ENCODE measurements around the gene MRFAP1L1.

The MRFAP1L1 gene

DNA sequence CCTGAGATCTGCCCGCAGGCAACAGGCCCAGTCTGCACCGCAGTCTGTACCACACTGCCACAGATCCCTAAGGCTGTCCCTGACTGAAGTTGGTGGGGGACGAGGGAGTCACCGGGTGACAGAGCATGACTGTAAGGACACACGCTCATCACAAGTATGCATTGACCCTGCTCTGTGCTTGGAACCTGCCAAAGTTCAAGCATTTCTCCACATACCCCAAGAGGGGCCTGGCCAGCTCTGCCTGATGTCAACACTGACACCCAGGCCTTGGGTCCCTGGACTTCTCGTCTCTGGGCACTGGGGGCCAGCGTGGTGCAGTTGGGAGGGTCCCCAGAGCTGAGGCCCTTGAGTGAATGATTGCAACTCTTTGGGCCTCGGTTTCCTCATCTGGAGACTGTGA, 14.2 kb upstream of the MRFAP1L1 start:
- CTCF ChIA-PET, result interaction anchor here (1.4 to 4.6 kb wide), 2 partner anchors 150 to 347 kb away, joined by 4 to 42 read pairs; no protein-coding TSS in a partner anchor
- TF ChIP-seq, protein P1, sequence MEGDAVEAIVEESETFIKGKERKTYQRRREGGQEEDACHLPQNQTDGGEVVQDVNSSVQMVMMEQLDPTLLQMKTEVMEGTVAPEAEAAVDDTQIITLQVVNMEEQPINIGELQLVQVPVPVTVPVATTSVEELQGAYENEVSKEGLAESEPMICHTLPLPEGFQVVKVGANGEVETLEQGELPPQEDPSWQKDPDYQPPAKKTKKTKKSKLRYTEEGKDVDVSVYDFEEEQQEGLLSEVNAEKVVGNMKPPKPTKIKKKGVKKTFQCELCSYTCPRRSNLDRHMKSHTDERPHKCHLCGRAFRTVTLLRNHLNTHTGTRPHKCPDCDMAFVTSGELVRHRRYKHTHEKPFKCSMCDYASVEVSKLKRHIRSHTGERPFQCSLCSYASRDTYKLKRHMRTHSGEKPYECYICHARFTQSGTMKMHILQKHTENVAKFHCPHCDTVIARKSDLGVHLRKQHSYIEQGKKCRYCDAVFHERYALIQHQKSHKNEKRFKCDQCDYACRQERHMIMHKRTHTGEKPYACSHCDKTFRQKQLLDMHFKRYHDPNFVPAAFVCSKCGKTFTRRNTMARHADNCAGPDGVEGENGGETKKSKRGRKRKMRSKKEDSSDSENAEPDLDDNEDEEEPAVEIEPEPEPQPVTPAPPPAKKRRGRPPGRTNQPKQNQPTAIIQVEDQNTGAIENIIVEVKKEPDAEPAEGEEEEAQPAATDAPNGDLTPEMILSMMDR (IDR thresholded peaks at IDR 0.05; ENCODE audit: control extremely low read depth, extremely low read depth, low read depth, missing control alignments), result no peak
- POLR2A ChIA-PET, result no interaction called here
- DNase-seq (ENCODE audit: extremely low spot score), result no peak

DNA sequence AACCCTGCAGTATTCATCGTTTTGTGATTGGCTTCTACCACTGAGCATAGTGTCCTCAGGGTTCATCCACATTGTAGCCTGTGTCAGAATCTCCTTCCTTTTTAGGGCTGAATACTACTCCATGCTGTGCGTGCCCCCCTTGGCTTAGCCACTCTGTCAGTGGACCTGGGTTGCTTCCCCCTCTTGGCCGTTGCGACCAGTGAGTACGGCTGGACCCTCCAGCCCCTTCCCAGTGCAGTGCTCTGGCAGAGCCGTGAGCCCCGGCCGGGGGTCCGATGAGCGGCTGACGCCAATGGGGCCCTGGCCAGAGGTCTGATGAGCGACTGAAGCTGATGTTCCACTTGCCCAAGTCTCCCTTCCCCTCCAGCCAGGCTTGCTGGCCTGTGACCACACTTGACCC, 13.2 kb upstream of the MRFAP1L1 start:
- TF ChIP-seq, protein P1 (IDR thresholded peaks at IDR 0.05; ENCODE audit: control extremely low read depth, extremely low read depth, low read depth, missing control alignments), result no peak
- ChIA-PET POLR2A (no interaction called here), CTCF (interaction anchor here (4.6 kb wide), 1 partner anchor 151 kb away, joined by 42 read pairs; no protein-coding TSS in a partner anchor)
- no peak for DNase-seq (ENCODE audit: extremely low spot score)

DNA sequence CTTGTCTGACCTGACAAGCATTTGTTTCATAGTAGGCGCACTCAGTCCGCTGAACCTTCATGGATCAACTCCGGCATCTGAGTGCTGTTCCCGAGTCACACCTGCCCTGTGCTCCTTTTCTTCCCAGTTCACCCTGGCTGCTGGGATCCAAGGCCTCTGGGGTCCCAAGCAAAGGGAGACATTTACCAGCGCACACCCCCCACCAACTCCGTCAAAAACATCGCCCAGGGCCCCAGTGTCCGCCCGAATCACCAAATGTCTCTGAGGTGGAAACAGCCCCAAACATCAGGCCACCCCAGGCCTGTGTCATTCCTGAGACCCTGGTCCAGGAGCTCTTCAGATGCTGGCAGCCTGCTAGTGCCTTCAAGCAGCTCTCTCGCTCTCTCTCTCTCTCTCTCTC, 11.5 kb upstream of the MRFAP1L1 start:
- no peak for DNase-seq (ENCODE audit: extremely low spot score)
- TF ChIP-seq, protein P1 (IDR thresholded peaks at IDR 0.05; ENCODE audit: control extremely low read depth, extremely low read depth, low read depth, missing control alignments), result no peak
- ChIA-PET POLR2A (no interaction called here), CTCF (interaction anchor here (1.0 to 6.1 kb wide), 11 partner anchors 10 to 348 kb away, joined by 3 to 190 read pairs (median 10); partner anchors contain the start of gene GRPEL1)

DNA sequence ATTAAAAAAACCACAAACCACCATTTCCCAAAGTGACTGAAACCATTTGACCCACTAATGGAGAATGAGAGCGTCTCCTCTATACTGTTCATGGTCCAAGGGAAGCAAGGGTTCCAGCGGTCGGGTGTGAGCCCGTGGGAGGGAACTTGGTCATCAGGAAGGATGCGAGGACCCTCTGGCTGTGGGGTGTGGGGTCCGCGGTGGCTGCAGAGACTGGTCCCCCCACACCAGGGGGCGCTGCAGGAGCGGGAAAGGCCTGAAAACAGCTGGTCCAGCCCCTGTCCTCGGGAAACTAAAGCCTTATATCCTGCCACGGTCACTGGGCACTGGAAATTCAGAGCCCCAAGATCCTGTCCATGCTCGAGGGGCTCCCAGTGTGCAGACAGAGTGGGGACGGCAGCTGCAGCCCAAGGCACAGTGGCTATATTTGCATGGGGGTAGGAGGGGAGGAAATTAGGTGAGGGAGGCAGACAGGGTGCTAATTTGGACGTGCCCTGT, 10.6 kb upstream of the MRFAP1L1 start:
- CTCF ChIA-PET, result interaction anchor here (0.6 to 6.1 kb wide), 42 partner anchors 9 to 465 kb away, joined by 3 to 190 read pairs (median 4); partner anchors contain the start of genes GRPEL1, MRFAP1, MRFAP1L1 and TBC1D14
- TF ChIP-seq, protein P1 (IDR thresholded peaks at IDR 0.05; ENCODE audit: control extremely low read depth, extremely low read depth, low read depth, missing control alignments), result peak; percentile 96
- peak; percentile 88 for DNase-seq (ENCODE audit: extremely low spot score)
- POLR2A ChIA-PET, result interaction anchor here (0.6 kb wide), 1 partner anchor 364 kb away, joined by 5 read pairs; no protein-coding TSS in a partner anchor

DNA sequence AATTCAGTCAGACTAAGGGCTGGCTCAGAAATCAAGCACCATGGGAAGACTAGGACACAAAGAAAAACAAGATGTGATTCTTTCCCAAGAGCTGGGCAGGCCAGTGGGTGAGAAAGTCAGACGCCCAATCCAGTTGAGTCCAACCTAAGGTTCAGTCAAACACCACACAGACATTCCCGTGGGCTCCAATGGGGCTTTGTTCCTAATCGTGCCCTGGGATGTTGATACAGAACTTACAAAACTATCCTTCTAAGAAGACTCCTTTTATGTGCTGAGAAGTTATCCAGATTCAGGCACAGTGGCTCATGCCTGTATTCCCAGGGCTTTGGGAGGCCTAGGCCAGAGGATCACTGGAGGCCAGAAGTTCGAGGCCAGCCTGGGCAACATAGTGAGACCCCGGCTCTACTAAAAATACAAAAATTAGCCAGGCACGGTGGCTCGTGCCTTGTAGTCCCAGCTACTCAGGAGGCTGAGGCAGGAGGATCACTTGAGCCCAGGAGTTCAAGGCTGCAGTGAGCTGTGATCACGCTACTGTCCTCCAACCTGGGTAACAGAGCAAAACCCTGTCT, 10.0 kb upstream of the MRFAP1L1 start:
- ChIA-PET CTCF (interaction anchor here (0.6 to 6.1 kb wide), 28 partner anchors 9 to 466 kb away, joined by 3 to 190 read pairs (median 5); partner anchors contain the start of genes GRPEL1, MRFAP1, MRFAP1L1 and TBC1D14), POLR2A (no interaction called here)
- TF ChIP-seq, protein P1 (IDR thresholded peaks at IDR 0.05; ENCODE audit: control extremely low read depth, extremely low read depth, low read depth, missing control alignments), result no peak
- DNase-seq (ENCODE audit: extremely low spot score), result no peak

DNA sequence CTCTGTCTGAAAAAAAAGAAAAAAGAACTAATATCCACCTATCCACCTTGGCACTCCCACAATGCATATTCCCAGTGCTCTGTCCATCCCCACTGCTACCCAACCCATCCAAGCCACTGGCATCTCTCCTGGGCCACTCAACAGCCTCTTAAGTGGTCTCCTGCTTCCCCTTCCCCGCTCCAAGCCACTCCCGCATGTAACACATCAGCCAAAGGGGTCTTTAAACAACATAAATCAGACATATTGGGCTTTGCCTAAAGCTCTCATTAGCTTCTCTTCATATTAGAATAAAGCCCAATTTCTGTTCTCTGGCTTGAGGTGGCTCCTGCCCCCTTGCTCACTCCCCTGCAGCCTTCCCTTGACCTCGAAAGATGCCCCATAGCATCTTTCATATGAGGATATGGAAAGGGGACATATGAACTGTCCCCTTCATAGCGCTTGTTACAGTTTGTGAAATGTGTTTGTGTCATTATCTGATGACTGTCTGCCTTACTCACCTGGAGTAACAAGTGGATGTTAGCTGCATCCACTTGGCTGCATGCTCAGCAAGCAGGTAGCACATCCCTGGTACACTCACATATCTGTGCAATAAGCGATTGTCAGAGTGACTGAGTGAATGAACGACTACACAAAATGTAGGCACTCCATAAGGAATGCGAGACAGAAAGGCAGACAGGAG, 9.4 kb upstream of the MRFAP1L1 start:
- DNase-seq (ENCODE audit: extremely low spot score), result no peak
- ChIA-PET CTCF (interaction anchor here (0.8 to 6.1 kb wide), 19 partner anchors 9 to 364 kb away, joined by 3 to 190 read pairs (median 5); partner anchors contain the start of genes GRPEL1, MRFAP1, MRFAP1L1 and TBC1D14), POLR2A (no interaction called here)
- TF ChIP-seq, protein P1 (IDR thresholded peaks at IDR 0.05; ENCODE audit: control extremely low read depth, extremely low read depth, low read depth, missing control alignments), result no peak
